ENCODE results near the gene TEX48.

DNA sequence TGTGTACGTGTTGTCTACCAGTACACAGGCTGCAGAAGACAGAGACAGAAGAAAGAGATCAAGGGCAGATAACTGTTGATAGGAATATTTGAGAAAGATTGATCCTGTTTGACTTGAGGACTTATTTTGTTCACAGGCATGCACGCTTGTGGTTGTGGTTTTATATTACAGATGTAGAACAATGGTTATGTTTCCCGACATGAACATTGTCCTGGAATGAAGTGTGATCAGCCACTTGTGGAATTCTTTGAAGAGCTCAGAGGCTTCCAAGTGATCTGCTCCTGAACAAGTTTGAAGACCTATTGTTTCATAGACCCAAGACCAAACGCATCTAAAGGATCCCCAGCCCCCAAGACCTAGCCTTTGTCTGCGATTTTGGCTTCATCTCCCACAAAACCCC, 38.1 kb downstream of the TEX48 start:
- TF ChIP-seq, protein P1, sequence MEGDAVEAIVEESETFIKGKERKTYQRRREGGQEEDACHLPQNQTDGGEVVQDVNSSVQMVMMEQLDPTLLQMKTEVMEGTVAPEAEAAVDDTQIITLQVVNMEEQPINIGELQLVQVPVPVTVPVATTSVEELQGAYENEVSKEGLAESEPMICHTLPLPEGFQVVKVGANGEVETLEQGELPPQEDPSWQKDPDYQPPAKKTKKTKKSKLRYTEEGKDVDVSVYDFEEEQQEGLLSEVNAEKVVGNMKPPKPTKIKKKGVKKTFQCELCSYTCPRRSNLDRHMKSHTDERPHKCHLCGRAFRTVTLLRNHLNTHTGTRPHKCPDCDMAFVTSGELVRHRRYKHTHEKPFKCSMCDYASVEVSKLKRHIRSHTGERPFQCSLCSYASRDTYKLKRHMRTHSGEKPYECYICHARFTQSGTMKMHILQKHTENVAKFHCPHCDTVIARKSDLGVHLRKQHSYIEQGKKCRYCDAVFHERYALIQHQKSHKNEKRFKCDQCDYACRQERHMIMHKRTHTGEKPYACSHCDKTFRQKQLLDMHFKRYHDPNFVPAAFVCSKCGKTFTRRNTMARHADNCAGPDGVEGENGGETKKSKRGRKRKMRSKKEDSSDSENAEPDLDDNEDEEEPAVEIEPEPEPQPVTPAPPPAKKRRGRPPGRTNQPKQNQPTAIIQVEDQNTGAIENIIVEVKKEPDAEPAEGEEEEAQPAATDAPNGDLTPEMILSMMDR (IDR thresholded peaks at IDR 0.05): no peak
- no peak for TF ChIP-seq POLR2A (IDR thresholded peaks at IDR 0.05)

All from right lobe of liver (tissue), 4 donors.